ENCODE data around the gene C11orf58.
A peak's percentile ranks its signal among the peaks of the same experiment; 100 is the strongest.

The C11orf58 gene

GRCh38 chr11:16785520-16786128 is 47.2 kb downstream of the C11orf58 start:
- TF ChIP-seq, protein P1, sequence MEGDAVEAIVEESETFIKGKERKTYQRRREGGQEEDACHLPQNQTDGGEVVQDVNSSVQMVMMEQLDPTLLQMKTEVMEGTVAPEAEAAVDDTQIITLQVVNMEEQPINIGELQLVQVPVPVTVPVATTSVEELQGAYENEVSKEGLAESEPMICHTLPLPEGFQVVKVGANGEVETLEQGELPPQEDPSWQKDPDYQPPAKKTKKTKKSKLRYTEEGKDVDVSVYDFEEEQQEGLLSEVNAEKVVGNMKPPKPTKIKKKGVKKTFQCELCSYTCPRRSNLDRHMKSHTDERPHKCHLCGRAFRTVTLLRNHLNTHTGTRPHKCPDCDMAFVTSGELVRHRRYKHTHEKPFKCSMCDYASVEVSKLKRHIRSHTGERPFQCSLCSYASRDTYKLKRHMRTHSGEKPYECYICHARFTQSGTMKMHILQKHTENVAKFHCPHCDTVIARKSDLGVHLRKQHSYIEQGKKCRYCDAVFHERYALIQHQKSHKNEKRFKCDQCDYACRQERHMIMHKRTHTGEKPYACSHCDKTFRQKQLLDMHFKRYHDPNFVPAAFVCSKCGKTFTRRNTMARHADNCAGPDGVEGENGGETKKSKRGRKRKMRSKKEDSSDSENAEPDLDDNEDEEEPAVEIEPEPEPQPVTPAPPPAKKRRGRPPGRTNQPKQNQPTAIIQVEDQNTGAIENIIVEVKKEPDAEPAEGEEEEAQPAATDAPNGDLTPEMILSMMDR (IDR thresholded peaks at IDR 0.05; ENCODE audit: low read depth, low read length) = peak; percentile 77
- H3K4me3 ChIP-seq (ENCODE audit: low read depth, low read length) = no peak overlapping the region
- peak; percentile 50 for DNase-seq
- no peaks in the 10 kb centered on the region for H3K9me3 ChIP-seq
- H3K36me3 ChIP-seq = no peaks in the 10 kb centered on the region
- no peaks in the 10 kb centered on the region for H3K4me1 ChIP-seq
- no peaks in the 10 kb centered on the region for H3K27me3 ChIP-seq

GRCh38 chr11:16786131-16786530 is 47.7 kb downstream of the C11orf58 start:
- no peak for DNase-seq
- H3K27me3 ChIP-seq = no peaks in the 10 kb centered on the region
- H3K9me3 ChIP-seq = no peaks in the 10 kb centered on the region
- H3K4me3 ChIP-seq (ENCODE audit: low read depth, low read length) = no peak overlapping the region
- TF ChIP-seq, protein P1 (IDR thresholded peaks at IDR 0.05; ENCODE audit: low read depth, low read length) = no peak
- H3K36me3 ChIP-seq = no peaks in the 10 kb centered on the region
- no peaks in the 10 kb centered on the region for H3K4me1 ChIP-seq

- no peaks in the 10 kb centered on the region for H3K9me3 ChIP-seq
- H3K4me1 ChIP-seq = no peaks in the 10 kb centered on the region
- DNase-seq = no peak
- TF ChIP-seq, protein P1 (IDR thresholded peaks at IDR 0.05; ENCODE audit: low read depth, low read length) = no peak
- H3K4me3 ChIP-seq (ENCODE audit: low read depth, low read length) = no peak overlapping the region
- H3K36me3 ChIP-seq = no peaks in the 10 kb centered on the region
- H3K27me3 ChIP-seq = no peaks in the 10 kb centered on the region
These were observed 48.7 kb downstream of the C11orf58 start for GRCh38 chr11:16787035-16787742.

GRCh38 chr11:16788141-16789062 is 50.0 kb downstream of the C11orf58 start:
- H3K9me3 ChIP-seq = no peaks in the 10 kb centered on the region
- peak; percentile 58 for DNase-seq
- H3K4me3 ChIP-seq (ENCODE audit: low read depth, low read length) = no peak overlapping the region
- no peaks in the 10 kb centered on the region for H3K27me3 ChIP-seq
- TF ChIP-seq, protein P1 (IDR thresholded peaks at IDR 0.05; ENCODE audit: low read depth, low read length) = peak; percentile 81
- no peaks in the 10 kb centered on the region for H3K36me3 ChIP-seq
- no peaks in the 10 kb centered on the region for H3K4me1 ChIP-seq

DNA sequence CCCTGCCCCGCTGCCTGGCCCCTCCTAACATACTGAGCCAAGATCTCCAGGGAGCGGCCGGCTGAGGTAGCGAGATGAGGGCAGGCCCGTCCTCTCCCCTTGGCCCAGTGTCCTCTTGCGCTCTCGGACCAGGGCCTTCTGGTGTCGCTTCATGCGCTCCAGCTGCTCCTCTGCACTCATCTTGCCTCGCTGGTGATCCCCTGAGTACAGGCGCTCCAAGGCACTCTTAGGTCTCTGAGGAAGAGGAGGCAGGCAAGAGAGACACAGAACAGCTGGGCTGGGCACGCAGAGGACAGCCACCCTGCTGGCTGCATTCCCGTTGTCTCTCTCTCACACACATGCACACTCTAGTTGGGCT is 50.6 kb downstream of the C11orf58 start:
- TF ChIP-seq, protein P1 (IDR thresholded peaks at IDR 0.05; ENCODE audit: low read depth, low read length) = no peak
- no peak for DNase-seq
- Histone ChIP-seq H3K36me3 (no peaks in the 10 kb centered on the region), H3K4me1 (no peaks in the 10 kb centered on the region), H3K27me3 (no peaks in the 10 kb centered on the region), H3K4me3 (ENCODE audit: low read depth, low read length) (no peak overlapping the region), H3K9me3 (no peaks in the 10 kb centered on the region)
